Transverse colon (tissue), 4 donors: ENCODE measurements around the gene RSF1. TPM values are rescaled to one million over a fixed set of nuclear protein-coding genes. Genes with fewer than 3 reads are reported as not detected.

Experiments
- DNase-seq: peaks from one replicate; pipeline ENCODE4 v3.0.0-alpha.2; 2019
- H3K27ac ChIP-seq, 4 donors: fragments of 200-600 bp; sonication (generic); 2 replicates each; pipeline ENCODE4 v1.5.1; 2016 to 2018; ENCODE audit warnings: inconsistent platforms in 4 of 4
- H3K27me3 ChIP-seq: fragments of 200-600 bp; sonication (generic); 2 replicates; pipeline ENCODE4 v1.5.1; 2017; ENCODE audit warnings: inconsistent platforms
- H3K36me3 ChIP-seq, 4 donors: fragments of 200-600 bp; sonication (generic); 2 replicates each; pipeline ENCODE4 v1.5.1; 2017 to 2019; ENCODE audit warnings: inconsistent platforms in 4 of 4
- H3K4me1 ChIP-seq, 4 donors: fragments of 200-600 bp; sonication (generic); 2 replicates each; pipeline ENCODE4 v1.5.1; 2017 to 2020; ENCODE audit warnings: inconsistent platforms in 4 of 4
- H3K4me3 ChIP-seq, 4 donors: fragments of 200-600 bp; sonication (generic); 1 replicate in 1 of 4; 2 replicates in 3 of 4; pipeline versions ENCODE4 v1.5.1 to v1.6.1; 2017 to 2019; ENCODE audit warnings: inconsistent platforms in 4 of 4
- H3K9me3 ChIP-seq, 2 donors: fragments of 200-600 bp; sonication (generic); 2 replicates each; pipeline ENCODE4 v1.5.1; 2017 to 2019; ENCODE audit warnings: inconsistent platforms in 2 of 2
- CTCF ChIP-seq, 5 experiments: fragments of 200-600 bp in 3 of 5; fragments of 450-650 bp in 2 of 5; sonication (generic) in 3 of 5; IDR thresholded peaks; 1 replicate in 2 of 5; 2 replicates in 3 of 5; pipeline ENCODE4 v1.5.1; 2016 to 2017; ENCODE audit warnings: antibody characterized with exemption in 5 of 5, inconsistent platforms in 3 of 5, mild to moderate bottlenecking in 2 of 5, moderate library complexity in 1 of 5
- EP300 ChIP-seq: sonication (generic); formaldehyde crosslinking; IDR thresholded peaks from one replicate; pipeline ENCODE4 v1.6.1; 2017; ENCODE audit warnings: antibody characterized with exemption, low read depth
- POLR2A ChIP-seq: fragments of 450-650 bp; IDR thresholded peaks from one replicate; pipeline ENCODE4 v1.6.1; 2016; ENCODE audit warnings: antibody characterized with exemption, mild to moderate bottlenecking, moderate library complexity
- POLR2AphosphoS5 ChIP-seq, 3 donors: sonication (generic); formaldehyde crosslinking; IDR thresholded peaks; one replicate each; pipeline ENCODE4 v1.6.1; 2016; ENCODE audit warnings: antibody characterized with exemption in 3 of 3
- WGBS, 2 donors: methylation state at CpG; one replicate each; pipeline ENCODE4 v1.1.5; 2018; ENCODE audit warnings: low coverage in 1 of 2; 5-methylcytosine and 5-hydroxymethylcytosine counted together
- in situ Hi-C, 4 donors: fragments of 200-750 bp; cut with MboI; loops; one replicate each; pipeline versions ENCODE4 v1.15.0 to v1.15.1; 2017; ENCODE audit warnings: low sequenced_read_pairs in 3 of 4, low pct_ligation_motif_present in 1 of 4, low pct_unique_long_range_greater_than_20kb in 1 of 4
- intact Hi-C: fragments of 100-400 bp; cut with DNase I; formaldehyde crosslinking; loops from one replicate; pipeline ENCODE4 v1.15.1; 2023; ENCODE audit warnings: low total_unique reads
- total RNA-seq, 4 donors: library from RNA; depleted of rRNA; stranded (reverse); fragments of >200 nt; gene quantifications; one replicate each; pipeline ENCODE4 v1.1.0, GENCODE V29; 2016

Gene RSF1
- total RNA-seq, 4 donors from 2014 or later = 45.6 to 72.8 (median 58.1) TPM

GRCh38 chr11:77723024-77723423 is 97.5 kb downstream of the RSF1 start:
- Histone ChIP-seq H3K27me3 (no peaks in the 10 kb centered on the region), H3K9me3 (no peaks in the 10 kb centered on the region), H3K36me3 (peaks cover 0 to 17% (median 5%) of the 10 kb centered on the region in 4 donors), H3K4me1 (peaks cover 0 to 3% (median 0%) of the 10 kb centered on the region in 4 donors), H3K27ac (no peak overlapping the region), H3K4me3 (no peak overlapping the region)
- in situ Hi-C loops (no loop called here), intact Hi-C loops (no loop called here)
- TF ChIP-seq POLR2AphosphoS5 (IDR thresholded peaks at IDR 0.05) = no peak
- TF ChIP-seq CTCF (IDR thresholded peaks at IDR 0.05) = no peak
- TF ChIP-seq POLR2A = no peak
- TF ChIP-seq EP300 = no peak
- DNase-seq = no peak
- WGBS, 2 donors = 81 to 92% methylated on average over 2 of the region's 2 CpGs

- Histone ChIP-seq H3K9me3 (no peaks in the 10 kb centered on the region), H3K27ac (no peak overlapping the region), H3K36me3 (peaks cover 0 to 4% (median 0%) of the 10 kb centered on the region in 4 donors), H3K4me3 (no peak overlapping the region), H3K4me1 (no peaks in the 10 kb centered on the region), H3K27me3 (no peaks in the 10 kb centered on the region)
- TF ChIP-seq POLR2AphosphoS5 (IDR thresholded peaks at IDR 0.05) = no peak
- TF ChIP-seq CTCF (IDR thresholded peaks at IDR 0.05) = no peak
- TF ChIP-seq POLR2A = no peak
- no peak for TF ChIP-seq EP300
- intact Hi-C loops (no loop called here), in situ Hi-C loops (no loop called here)
- WGBS, 2 donors = 76 to 83% methylated on average over 1 of the region's 1 CpG
- DNase-seq = no peak
Observed at GRCh38 chr11:77710358-77710757, 110.2 kb downstream of the RSF1 start.

GRCh38 chr11:77705876-77706579 is 114.5 kb downstream of the RSF1 start:
- WGBS, 2 donors = 93 to 96% methylated on average over 7 of the region's 7 CpGs
- DNase-seq = no peak
- in situ Hi-C loops = no loop called here

More at GRCh38 chr11:77705876-77706579, 114.5 kb downstream of the RSF1 start:
- Histone ChIP-seq H3K4me3 (no peak overlapping the region), H3K27me3 (no peaks in the 10 kb centered on the region), H3K9me3 (no peaks in the 10 kb centered on the region), H3K27ac (no peak overlapping the region), H3K36me3 (no peaks in the 10 kb centered on the region), H3K4me1 (no peaks in the 10 kb centered on the region)
- TF ChIP-seq POLR2AphosphoS5 (IDR thresholded peaks at IDR 0.05) = no peak
- TF ChIP-seq CTCF (IDR thresholded peaks at IDR 0.05) = no peak
- no peak for TF ChIP-seq POLR2A
- TF ChIP-seq EP300 = no peak
- intact Hi-C loops = no loop called here
